ENCODE measurements around the gene CELSR1.
A peak's percentile ranks its signal among the peaks of the same experiment; 100 is the strongest.

The CELSR1 gene

GRCh38 chr22:46348099-46348695, 189.2 kb downstream of the CELSR1 start:
- no peak for DNase-seq
- Histone ChIP-seq H2BK5ac (ENCODE audit: low read depth, low read length, poor library complexity) (no peak overlapping the region), H2BK12ac (ENCODE audit: low read length) (peak overlapping the region; percentile 19), H3K4ac (ENCODE audit: low read depth, low read length) (no peak overlapping the region), H4K91ac (ENCODE audit: low read depth, low read length) (no peak overlapping the region), H3K79me2 (ENCODE audit: control insufficient read depth, insufficient read depth, low read length, poor library complexity) (no peaks in the 10 kb centered on the region), H3K79me1 (ENCODE audit: low read length) (no peaks in the 10 kb centered on the region), H4K12ac (ENCODE audit: low read depth, low read length) (no peak overlapping the region), H3K18ac (ENCODE audit: low read length) (no peak overlapping the region), H3K27ac (ENCODE audit: low read depth, low read length) (no peak overlapping the region), H3K4me2 (ENCODE audit: low read length) (no peak overlapping the region), H2BK120ac (ENCODE audit: insufficient read depth, low read length, poor library complexity) (no peak overlapping the region), H2AFZ (ENCODE audit: insufficient read depth, low read length, poor library complexity) (peak overlapping the region; percentile 27), H3K9ac (ENCODE audit: low read length) (no peak overlapping the region), H3K4me1 (ENCODE audit: control insufficient read depth in 1 of 2, insufficient read depth in 2 of 2, low read length in 2 of 2) (no peaks in the 10 kb centered on the region), H4K8ac (ENCODE audit: low read depth, low read length) (no peak overlapping the region), H2AK5ac (ENCODE audit: low read length) (no peak overlapping the region), H3K23ac (ENCODE audit: low read length) (no peak overlapping the region), H3K9me3 (ENCODE audit: insufficient read depth, low read depth, low read length) (peaks cover 2% of the 10 kb centered on the region), H3K4me3 (ENCODE audit: low read depth, low read length) (no peak overlapping the region), H3K36me3 (ENCODE audit: control insufficient read depth in 1 of 2, insufficient read depth in 2 of 2, low read length in 2 of 2) (peaks cover 75 to 86% of the 10 kb centered on the region in 2 experiments), H3K14ac (ENCODE audit: low read length) (no peak overlapping the region), H3K27me3 (ENCODE audit: insufficient read depth, low read length) (no peaks in the 10 kb centered on the region)
- WGBS (ENCODE audit: extremely low coverage, insufficient coverage, insufficient read length), result no CpG with 5 or more reads among the region's 15 CpGs

DNA sequence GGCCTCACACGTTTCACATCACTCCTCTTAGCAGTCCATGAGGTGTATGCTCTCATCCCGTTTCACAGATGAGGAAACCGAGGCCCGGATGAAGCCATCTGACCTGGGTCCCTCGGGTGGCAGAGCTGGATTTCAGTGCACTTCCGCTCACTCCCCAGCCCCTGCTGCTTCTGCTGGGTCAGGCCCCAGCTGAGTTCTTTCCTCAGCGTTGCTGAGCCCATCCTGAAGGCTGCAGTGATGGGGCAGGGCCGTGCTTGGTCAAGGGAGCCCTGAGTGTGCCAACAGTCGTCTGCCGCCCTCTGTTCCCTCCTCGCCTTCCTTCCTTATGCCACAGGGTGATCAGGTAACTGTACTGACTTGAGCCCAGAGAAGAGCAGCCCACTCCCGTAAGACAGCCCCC, 189.8 kb downstream of the CELSR1 start:
- Histone ChIP-seq H2AK5ac (ENCODE audit: low read length) (no peak overlapping the region), H3K23ac (ENCODE audit: low read length) (no peak overlapping the region), H3K4ac (ENCODE audit: low read depth, low read length) (no peak overlapping the region), H3K4me1 (ENCODE audit: control insufficient read depth in 1 of 2, insufficient read depth in 2 of 2, low read length in 2 of 2) (no peaks in the 10 kb centered on the region), H3K79me1 (ENCODE audit: low read length) (no peaks in the 10 kb centered on the region), H3K14ac (ENCODE audit: low read length) (no peak overlapping the region), H3K36me3 (ENCODE audit: control insufficient read depth in 1 of 2, insufficient read depth in 2 of 2, low read length in 2 of 2) (peaks cover 72 to 84% of the 10 kb centered on the region in 2 experiments), H3K9me3 (ENCODE audit: insufficient read depth, low read depth, low read length) (peaks cover 2% of the 10 kb centered on the region), H3K4me3 (ENCODE audit: low read depth, low read length) (no peak overlapping the region), H2BK120ac (ENCODE audit: insufficient read depth, low read length, poor library complexity) (no peak overlapping the region), H3K9ac (ENCODE audit: low read length) (no peak overlapping the region), H4K91ac (ENCODE audit: low read depth, low read length) (no peak overlapping the region), H4K12ac (ENCODE audit: low read depth, low read length) (no peak overlapping the region), H2BK5ac (ENCODE audit: low read depth, low read length, poor library complexity) (no peak overlapping the region), H3K4me2 (ENCODE audit: low read length) (no peak overlapping the region), H3K27ac (ENCODE audit: low read depth, low read length) (no peak overlapping the region), H4K8ac (ENCODE audit: low read depth, low read length) (no peak overlapping the region), H2AFZ (ENCODE audit: insufficient read depth, low read length, poor library complexity) (peak overlapping the region; percentile 27), H3K18ac (ENCODE audit: low read length) (no peak overlapping the region), H2BK12ac (ENCODE audit: low read length) (no peak overlapping the region), H3K79me2 (ENCODE audit: control insufficient read depth, insufficient read depth, low read length, poor library complexity) (no peaks in the 10 kb centered on the region), H3K27me3 (ENCODE audit: insufficient read depth, low read length) (no peaks in the 10 kb centered on the region)
- DNase-seq, result no peak
- WGBS (ENCODE audit: extremely low coverage, insufficient coverage, insufficient read length), result no CpG with 5 or more reads among the region's 12 CpGs

DNA sequence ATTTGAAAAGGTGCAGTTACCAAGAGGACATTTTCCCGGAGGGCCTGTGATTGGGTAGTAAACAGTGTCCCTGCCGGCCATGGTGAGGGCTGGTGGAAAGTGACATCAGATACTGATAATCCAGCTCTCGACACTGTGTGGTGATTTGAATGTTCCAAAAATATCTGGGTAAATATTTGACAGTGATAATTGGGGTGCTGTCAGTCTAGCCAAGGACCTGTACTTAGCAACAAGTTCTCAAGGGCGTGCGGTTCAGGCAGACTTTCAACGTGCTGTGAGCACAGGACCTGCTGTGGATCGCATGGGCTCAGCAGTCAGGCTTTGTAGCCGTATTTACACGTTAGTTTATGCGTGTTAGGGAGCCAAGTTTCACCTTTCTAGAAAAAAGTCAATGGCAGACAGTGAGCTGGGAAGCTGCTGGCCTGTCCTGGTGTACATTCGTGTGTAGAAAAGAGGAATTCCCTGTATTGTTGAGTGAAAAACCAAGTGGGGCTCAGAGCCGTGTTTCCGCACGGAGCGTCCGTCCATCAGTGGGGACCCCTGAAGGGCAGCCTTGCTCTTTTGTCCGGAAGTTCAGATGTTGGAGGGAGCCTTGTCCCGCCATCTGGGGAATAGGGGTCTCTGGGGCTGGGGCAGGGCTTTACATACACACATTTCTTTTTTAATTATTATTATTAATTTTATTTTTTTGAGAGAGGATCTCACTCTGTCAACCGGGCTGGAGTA, 190.6 kb downstream of the CELSR1 start:
- Histone ChIP-seq H3K9me3 (ENCODE audit: insufficient read depth, low read depth, low read length) (peaks cover 2% of the 10 kb centered on the region), H3K9ac (ENCODE audit: low read length) (no peak overlapping the region), H3K18ac (ENCODE audit: low read length) (no peak overlapping the region), H3K79me1 (ENCODE audit: low read length) (no peaks in the 10 kb centered on the region), H3K79me2 (ENCODE audit: control insufficient read depth, insufficient read depth, low read length, poor library complexity) (no peaks in the 10 kb centered on the region), H2AK5ac (ENCODE audit: low read length) (no peak overlapping the region), H3K23ac (ENCODE audit: low read length) (no peak overlapping the region), H3K36me3 (ENCODE audit: control insufficient read depth in 1 of 2, insufficient read depth in 2 of 2, low read length in 2 of 2) (peaks cover 70 to 82% of the 10 kb centered on the region in 2 experiments), H2BK120ac (ENCODE audit: insufficient read depth, low read length, poor library complexity) (no peak overlapping the region), H4K91ac (ENCODE audit: low read depth, low read length) (no peak overlapping the region), H3K4ac (ENCODE audit: low read depth, low read length) (no peak overlapping the region), H3K4me2 (ENCODE audit: low read length) (no peak overlapping the region), H2BK12ac (ENCODE audit: low read length) (no peak overlapping the region), H2AFZ (ENCODE audit: insufficient read depth, low read length, poor library complexity) (no peak overlapping the region), H4K8ac (ENCODE audit: low read depth, low read length) (no peak overlapping the region), H3K14ac (ENCODE audit: low read length) (no peak overlapping the region), H3K4me3 (ENCODE audit: low read depth, low read length) (no peak overlapping the region), H3K27ac (ENCODE audit: low read depth, low read length) (no peak overlapping the region), H3K27me3 (ENCODE audit: insufficient read depth, low read length) (no peaks in the 10 kb centered on the region), H4K12ac (ENCODE audit: low read depth, low read length) (no peak overlapping the region), H2BK5ac (ENCODE audit: low read depth, low read length, poor library complexity) (no peak overlapping the region), H3K4me1 (ENCODE audit: control insufficient read depth in 1 of 2, insufficient read depth in 2 of 2, low read length in 2 of 2) (no peaks in the 10 kb centered on the region)
- no CpG with 5 or more reads among the region's 19 CpGs for WGBS (ENCODE audit: extremely low coverage, insufficient coverage, insufficient read length)
- DNase-seq, result no peak

GRCh38 chr22:46340676-46341075, 196.7 kb downstream of the CELSR1 start:
- Histone ChIP-seq H3K4me1 (ENCODE audit: control insufficient read depth in 1 of 2, insufficient read depth in 2 of 2, low read length in 2 of 2) (peaks cover 4 to 6% of the 10 kb centered on the region in 2 experiments), H3K9ac (ENCODE audit: low read length) (no peak overlapping the region), H2AFZ (ENCODE audit: insufficient read depth, low read length, poor library complexity) (no peak overlapping the region), H3K4me2 (ENCODE audit: low read length) (no peak overlapping the region), H3K18ac (ENCODE audit: low read length) (no peak overlapping the region), H2BK120ac (ENCODE audit: insufficient read depth, low read length, poor library complexity) (no peak overlapping the region), H3K4me3 (ENCODE audit: low read depth, low read length) (no peak overlapping the region), H4K8ac (ENCODE audit: low read depth, low read length) (no peak overlapping the region), H3K36me3 (ENCODE audit: control insufficient read depth in 1 of 2, insufficient read depth in 2 of 2, low read length in 2 of 2) (peaks cover 43 to 57% of the 10 kb centered on the region in 2 experiments), H4K12ac (ENCODE audit: low read depth, low read length) (no peak overlapping the region), H3K79me1 (ENCODE audit: low read length) (peaks cover 6% of the 10 kb centered on the region), H3K27ac (ENCODE audit: low read depth, low read length) (no peak overlapping the region), H3K27me3 (ENCODE audit: insufficient read depth, low read length) (no peaks in the 10 kb centered on the region), H2BK12ac (ENCODE audit: low read length) (no peak overlapping the region), H3K4ac (ENCODE audit: low read depth, low read length) (no peak overlapping the region), H3K14ac (ENCODE audit: low read length) (no peak overlapping the region), H3K23ac (ENCODE audit: low read length) (no peak overlapping the region), H3K79me2 (ENCODE audit: control insufficient read depth, insufficient read depth, low read length, poor library complexity) (peaks cover 12% of the 10 kb centered on the region), H2BK5ac (ENCODE audit: low read depth, low read length, poor library complexity) (no peak overlapping the region), H3K9me3 (ENCODE audit: insufficient read depth, low read depth, low read length) (no peaks in the 10 kb centered on the region), H2AK5ac (ENCODE audit: low read length) (no peak overlapping the region), H4K91ac (ENCODE audit: low read depth, low read length) (no peak overlapping the region)
- DNase-seq, result no peak
- WGBS (ENCODE audit: extremely low coverage, insufficient coverage, insufficient read length), result no CpG with 5 or more reads among the region's 13 CpGs

Measured in trophoblast cell (in vitro differentiated cells and primary cell).